Esophagus squamous epithelium (tissue), 5 donors: Measurements from ENCODE around the gene MX1. TPM values are rescaled to one million over a fixed set of nuclear protein-coding genes. Genes with fewer than 3 reads are reported as not detected.

ENCODE experiments used
- DNase-seq: peaks from one replicate; lab custom pipeline; 2025; lab: John Stamatoyannopoulos, UW
- H3K27ac ChIP-seq, 4 donors: fragments of 200-600 bp; sonication (generic); one replicate each; pipeline ENCODE4 v1.5.1; 2016 to 2019; ENCODE audit warnings: mild to moderate bottlenecking in 1 of 4
- H3K27me3 ChIP-seq, 4 donors: fragments of 200-600 bp; sonication (generic); 1 replicate in 3 of 4; 2 replicates in 1 of 4; pipeline versions ENCODE4 v1.5.1 to v1.6.0; 2017 to 2021; ENCODE audit warnings: antibody characterized with exemption in 1 of 4
- H3K36me3 ChIP-seq, 3 donors: fragments of 200-600 bp; sonication (generic); one replicate each; pipeline ENCODE4 v1.5.1; 2016 to 2019
- H3K4me1 ChIP-seq, 3 donors: fragments of 200-600 bp; sonication (generic); one replicate each; pipeline ENCODE4 v1.5.1; 2017 to 2019
- H3K4me3 ChIP-seq, 4 donors: fragments of 200-600 bp; sonication (generic); 1 replicate in 3 of 4; 2 replicates in 1 of 4; pipeline ENCODE4 v1.5.1; 2016 to 2019; ENCODE audit warnings: mild to moderate bottlenecking in 2 of 4, moderate library complexity in 1 of 4
- H3K9me3 ChIP-seq, 3 donors: fragments of 200-600 bp; sonication (generic); one replicate each; pipeline ENCODE4 v1.5.1; 2016 to 2019
- CTCF ChIP-seq, 6 experiments: fragments of 450-650 bp in 4 of 6; fragments of 200-600 bp in 2 of 6; sonication (generic) in 2 of 6; IDR thresholded peaks; one replicate each; pipeline ENCODE4 v1.5.1; 2016 to 2019; ENCODE audit warnings: antibody characterized with exemption in 6 of 6, mild to moderate bottlenecking in 4 of 6, moderate library complexity in 4 of 6
- POLR2A ChIP-seq, 4 donors: fragments of 450-650 bp; IDR thresholded peaks; one replicate each; pipeline ENCODE4 v1.6.1; 2017; ENCODE audit warnings: antibody characterized with exemption in 4 of 4, mild to moderate bottlenecking in 4 of 4, moderate library complexity in 3 of 4
- WGBS, 2 donors: methylation state at CpG; one replicate each; pipeline ENCODE4 v1.1.5; 2018; 5-methylcytosine and 5-hydroxymethylcytosine counted together
- intact Hi-C: fragments of 100-400 bp; cut with DNase I; formaldehyde crosslinking; loops from one replicate; pipeline ENCODE4 v1.15.0; 2022
- total RNA-seq, 4 donors: library from RNA; depleted of rRNA; stranded (reverse); fragments of >200 nt; gene quantifications; one replicate each; pipeline ENCODE4 v1.1.0, GENCODE V29; 2016
- donor health status: DM: yes; HTN: yes; CAD: no.

MX1 gene
- total RNA-seq, 4 donors from 2014 or later: 29.7 to 90.2 (median 40.9) TPM

GRCh38 chr21:41381731-41382130, 44.3 kb upstream of the MX1 start:
- no peak for TF ChIP-seq CTCF (IDR thresholded peaks at IDR 0.05)
- TF ChIP-seq POLR2A (IDR thresholded peaks at IDR 0.05): no peak
- Histone ChIP-seq H3K4me1 (peaks cover 0 to 25% (median 0%) of the 10 kb centered on the region in 3 donors), H3K9me3 (no peaks in the 10 kb centered on the region), H3K36me3 (peaks cover 0 to 95% (median 0%) of the 10 kb centered on the region in 3 donors), H3K27ac (no peak overlapping the region), H3K27me3 (no peaks in the 10 kb centered on the region), H3K4me3 (no peak overlapping the region)
- intact Hi-C loops: no loop called here
- DNase-seq: no peak

GRCh38 chr21:41387042-41387819, 38.8 kb upstream of the MX1 start:
- H3K9me3 ChIP-seq: no peaks in the 10 kb centered on the region
- H3K4me3 ChIP-seq: no peak overlapping the region
- no peaks in the 10 kb centered on the region for H3K4me1 ChIP-seq
- intact Hi-C loops: no loop called here
- H3K36me3 ChIP-seq: peaks cover 0 to 82% (median 0%) of the 10 kb centered on the region in 3 donors
- no peaks in the 10 kb centered on the region for H3K27me3 ChIP-seq
- no peak overlapping the region for H3K27ac ChIP-seq
- 86 to 88% methylated on average over 14 of the region's 14 CpGs for WGBS, 2 donors
- no peak for TF ChIP-seq CTCF (IDR thresholded peaks at IDR 0.05)
- no peak for TF ChIP-seq POLR2A (IDR thresholded peaks at IDR 0.05)
- DNase-seq: no peak

GRCh38 chr21:41387824-41388223, 38.2 kb upstream of the MX1 start:
- Histone ChIP-seq H3K4me1 (no peaks in the 10 kb centered on the region), H3K9me3 (no peaks in the 10 kb centered on the region), H3K36me3 (peaks cover 0 to 76% (median 0%) of the 10 kb centered on the region in 3 donors), H3K4me3 (no peak overlapping the region), H3K27me3 (no peaks in the 10 kb centered on the region), H3K27ac (no peak overlapping the region)
- no peak for DNase-seq
- TF ChIP-seq CTCF (IDR thresholded peaks at IDR 0.05): no peak
- TF ChIP-seq POLR2A (IDR thresholded peaks at IDR 0.05): no peak
- WGBS, 2 donors: 70 to 90% methylated on average over 8 of the region's 8 CpGs
- intact Hi-C loops: no loop called here

- Histone ChIP-seq H3K4me1 (no peaks in the 10 kb centered on the region), H3K4me3 (no peak overlapping the region), H3K36me3 (peaks cover 0 to 72% (median 0%) of the 10 kb centered on the region in 3 donors), H3K27ac (no peak overlapping the region), H3K27me3 (no peaks in the 10 kb centered on the region), H3K9me3 (no peaks in the 10 kb centered on the region)
- WGBS, 2 donors: 94 to 95% methylated on average over 14 of the region's 14 CpGs
- DNase-seq: no peak
- intact Hi-C loops: no loop called here
- TF ChIP-seq CTCF (IDR thresholded peaks at IDR 0.05) (no peak), POLR2A (IDR thresholded peaks at IDR 0.05) (no peak)
Measured at GRCh38 chr21:41388259-41388658, 37.8 kb upstream of the MX1 start.

GRCh38 chr21:41390043-41390639, 35.9 kb upstream of the MX1 start:
- H3K4me1 ChIP-seq: no peaks in the 10 kb centered on the region
- no peak for DNase-seq
- H3K36me3 ChIP-seq: peaks cover 0 to 53% (median 0%) of the 10 kb centered on the region in 3 donors
- TF ChIP-seq POLR2A (IDR thresholded peaks at IDR 0.05) (no peak), CTCF (IDR thresholded peaks at IDR 0.05) (no peak)
- no peaks in the 10 kb centered on the region for H3K27me3 ChIP-seq
- 86 to 89% methylated on average over 6 to 12 of the region's 17 CpGs for WGBS, 2 donors
- no peaks in the 10 kb centered on the region for H3K9me3 ChIP-seq
- intact Hi-C loops: no loop called here
- no peak overlapping the region for H3K27ac ChIP-seq
- no peak overlapping the region for H3K4me3 ChIP-seq
